Panc1 (cell line): Measurements from ENCODE around the gene TMCO4. TPM values are rescaled to one million over a fixed set of nuclear protein-coding genes. Genes with fewer than 3 reads are reported as not detected.
A peak's percentile ranks its signal among the peaks of the same experiment; 100 is the strongest.

Experiments
- ATAC-seq: fragments of 200-7000 bp; cut with Tn5 transposase; 2 replicates; pipeline ENCODE4 v1.9.1; 2020; ENCODE audit warnings: mild to moderate bottlenecking, moderate library complexity
- BruUV-seq: library from RNA; stranded (reverse); fragments of 400-500 nt; replicated peaks from 2 replicates; lab custom pipeline; 2021; lab: Mats Ljungman, UMichigan
- CTCF ChIA-PET: fragments of 300-600 bp; sonication (Branson Sonifier 250); formaldehyde crosslinking; loops from one replicate; lab custom pipeline; 2022; ENCODE audit warnings: antibody characterized with exemption; lab: Charles Lee
- POLR2A ChIA-PET: fragments of 300-600 bp; sonication (Branson Sonifier 250); formaldehyde crosslinking; loops from one replicate; lab custom pipeline; 2022; ENCODE audit warnings: antibody characterized with exemption; lab: Charles Lee
- DNase-seq: peaks from one replicate; pipeline ENCODE4 v3.0.0-alpha.2; 2010; ENCODE audit warnings: low read depth, low spot score
- H3K27ac ChIP-seq: 2 replicates; pipeline ENCODE4 v1.5.1; 2011; ENCODE audit warnings: mild to moderate bottlenecking, low read length, inconsistent platforms
- H3K27me3 ChIP-seq: fragments of 200-500 bp; sonication (Bioruptor generic); 2 replicates; pipeline ENCODE4 v1.6.0; 2014; ENCODE audit warnings: low read length, inconsistent platforms; ENCODE audit not compliant: control insufficient read depth, insufficient read depth
- H3K36me3 ChIP-seq: fragments of 200-500 bp; sonication (Bioruptor generic); 2 replicates; pipeline ENCODE4 v1.5.1; 2014; ENCODE audit warnings: inconsistent platforms, mild to moderate bottlenecking, low read length, moderate library complexity; ENCODE audit not compliant: control insufficient read depth, insufficient read depth
- H3K4me1 ChIP-seq: 2 replicates; pipeline ENCODE4 v1.5.1; 2011; ENCODE audit warnings: inconsistent platforms, mild to moderate bottlenecking, low read length, moderate library complexity; ENCODE audit not compliant: control insufficient read depth, insufficient read depth
- H3K4me3 ChIP-seq, 2 experiments: 2 replicates each; pipeline ENCODE4 v1.5.1; 2011 to 2012; ENCODE audit warnings: low read depth in 2 of 2, low read length in 2 of 2, mild to moderate bottlenecking in 2 of 2, inconsistent platforms in 1 of 2, moderate library complexity in 1 of 2
- H3K9me3 ChIP-seq: fragments of 200-500 bp; sonication (Bioruptor generic); 2 replicates; pipeline ENCODE4 v1.5.1; 2014; ENCODE audit warnings: low read depth, mild to moderate bottlenecking, inconsistent platforms, low read length, moderate library complexity; ENCODE audit not compliant: control insufficient read depth, insufficient read depth
- CTCF ChIP-seq: fragments of 450-650 bp; IDR thresholded peaks from 2 replicates; pipeline ENCODE4 v1.5.1; 2017; ENCODE audit warnings: mild to moderate bottlenecking
- POLR2AphosphoS5 ChIP-seq: IDR thresholded peaks from 2 replicates; pipeline ENCODE4 v1.6.1; 2012; ENCODE audit warnings: mild to moderate bottlenecking, low read depth, low read length, moderate library complexity
- REST ChIP-seq, 2 experiments: IDR thresholded peaks; 2 replicates each; pipeline ENCODE4 v1.6.1; 2011 to 2012; ENCODE audit warnings: low read depth in 2 of 2, control low read depth in 1 of 2, low read length in 1 of 2, mild to moderate bottlenecking in 1 of 2, moderate library complexity in 1 of 2; ENCODE audit not compliant: insufficient read depth in 1 of 2
- SIN3A ChIP-seq: IDR thresholded peaks from 2 replicates; pipeline ENCODE4 v1.6.1; 2012; ENCODE audit warnings: low read depth, mild to moderate bottlenecking, low read length, moderate library complexity, borderline replicate concordance; ENCODE audit not compliant: insufficient read depth
- TCF7L2 ChIP-seq: IDR thresholded peaks from 2 replicates; pipeline ENCODE4 v1.6.1; 2011; ENCODE audit warnings: mild to moderate bottlenecking, low read depth, low read length, inconsistent platforms
- in situ Hi-C: cut with HindIII; loops from 2 replicates; pipeline ENCODE4 v1.10.0; 2016; ENCODE audit warnings: low sequenced_read_pairs, low pct_unique_long_range_greater_than_20kb
- intact Hi-C: fragments of 100-400 bp; cut with micrococcal nuclease; formaldehyde crosslinking; loops from one replicate; pipeline ENCODE4 v1.10.0; 2022; ENCODE audit not compliant: unreplicated experiment
- total RNA-seq: library from RNA; stranded (reverse); gene quantifications from one replicate; pipeline ENCODE4 v1.2.1, GENCODE V29; 2021; ENCODE audit not compliant: unreplicated experiment

The TMCO4 gene
- total RNA-seq, 1 experiment from 2014 or later = 13.2 TPM

GRCh38 chr1:19682901-19683300, 116.8 kb downstream of the TMCO4 start:
- in situ Hi-C loops = no loop called here
- intact Hi-C loops = no loop called here
- no peaks in the 10 kb centered on the region for H3K9me3 ChIP-seq
- H3K4me1 ChIP-seq = no peaks in the 10 kb centered on the region
- ATAC-seq (no peak), DNase-seq (no peak)
- CTCF ChIA-PET = interaction anchor here (0.6 kb wide), 1 partner anchor 20 kb away, joined by 4 read pairs; no protein-coding TSS in a partner anchor
- H3K27me3 ChIP-seq = no peaks in the 10 kb centered on the region
- no TSS peak for BruUV-seq
- POLR2A ChIA-PET = interaction anchor here (0.6 kb wide), 1 partner anchor 14 kb away, joined by 3 read pairs; no protein-coding TSS in a partner anchor
- H3K36me3 ChIP-seq = no peaks in the 10 kb centered on the region
- H3K27ac ChIP-seq = no peak overlapping the region
- no peak overlapping the region for H3K4me3 ChIP-seq
- TF ChIP-seq POLR2AphosphoS5 = no peak
- no peak for TF ChIP-seq SIN3A
- no peak for TF ChIP-seq CTCF
- TF ChIP-seq TCF7L2 = no peak
- TF ChIP-seq REST (IDR thresholded peaks at IDR 0.05; ENCODE audit: insufficient read depth in 1 of 2, low read depth in 2 of 2, low read length in 1 of 2) = no peak

- Histone ChIP-seq H3K9me3 (no peaks in the 10 kb centered on the region), H3K36me3 (no peaks in the 10 kb centered on the region), H3K27me3 (no peaks in the 10 kb centered on the region), H3K4me3 (no peak overlapping the region), H3K27ac (no peak overlapping the region), H3K4me1 (no peaks in the 10 kb centered on the region)
- TF ChIP-seq POLR2AphosphoS5 = no peak
- no peak for TF ChIP-seq SIN3A
- TF ChIP-seq CTCF = no peak
- no peak for TF ChIP-seq REST (IDR thresholded peaks at IDR 0.05; ENCODE audit: insufficient read depth in 1 of 2, low read depth in 2 of 2, low read length in 1 of 2)
- TF ChIP-seq TCF7L2 = no peak
- DNase-seq (no peak), ATAC-seq (0 out of 2 replicates have a peak, but pooled peaks have one; percentile 15)
- BruUV-seq = no TSS peak
- intact Hi-C loops = no loop called here
- ChIA-PET POLR2A (no interaction called here), CTCF (no interaction called here)
- in situ Hi-C loops = no loop called here
These were observed 117.5 kb downstream of the TMCO4 start for GRCh38 chr1:19682257-19682656.
